HG02623 (cell line): Measurements from ENCODE around the gene JPT1.
"Not testable (repeated sequence)": the region's sequence is repeated elsewhere in the genome, so short reads cannot be mapped to it uniquely, and the experiment has no call there.

Experiments used
- ATAC-seq: cut with Tn5 transposase; IDR thresholded peaks from one replicate; pipeline ENCODE4 v1.9.1; 2021; ENCODE audit warnings: moderate library complexity; ENCODE audit not compliant: unreplicated experiment

JPT1 gene

DNA sequence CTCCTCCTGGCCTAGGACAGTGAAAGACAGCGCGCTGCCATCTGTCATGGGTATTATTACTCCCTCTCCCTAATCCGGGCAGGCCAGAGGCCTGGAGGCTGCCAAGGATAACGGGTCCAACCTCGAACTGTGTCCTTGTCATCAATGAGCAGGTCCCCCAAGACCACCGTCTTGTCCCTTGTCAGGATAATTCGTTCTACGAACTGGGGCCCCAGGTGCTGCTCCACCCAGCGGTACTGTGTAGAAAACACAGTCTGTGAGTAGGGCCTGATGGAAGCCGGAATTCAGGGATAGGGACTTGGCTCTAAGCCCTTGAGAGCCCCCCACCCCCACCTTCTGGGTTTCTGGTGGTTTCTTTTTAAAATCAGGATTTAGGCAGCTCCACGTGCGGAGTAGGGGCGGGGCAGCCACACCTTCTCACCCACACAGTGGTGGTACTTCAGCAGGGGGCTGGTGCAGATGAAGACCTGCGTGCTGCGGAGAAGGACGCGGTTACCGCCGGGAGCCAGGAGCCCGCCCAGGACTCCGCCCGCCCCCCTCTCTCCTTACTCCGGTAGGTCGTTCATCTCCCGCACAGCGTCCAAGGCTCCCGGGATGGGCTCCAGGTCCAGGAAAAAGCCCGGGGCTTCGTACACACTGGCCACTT is 23.6 kb downstream of the JPT1 start:
- no peak for ATAC-seq

DNA sequence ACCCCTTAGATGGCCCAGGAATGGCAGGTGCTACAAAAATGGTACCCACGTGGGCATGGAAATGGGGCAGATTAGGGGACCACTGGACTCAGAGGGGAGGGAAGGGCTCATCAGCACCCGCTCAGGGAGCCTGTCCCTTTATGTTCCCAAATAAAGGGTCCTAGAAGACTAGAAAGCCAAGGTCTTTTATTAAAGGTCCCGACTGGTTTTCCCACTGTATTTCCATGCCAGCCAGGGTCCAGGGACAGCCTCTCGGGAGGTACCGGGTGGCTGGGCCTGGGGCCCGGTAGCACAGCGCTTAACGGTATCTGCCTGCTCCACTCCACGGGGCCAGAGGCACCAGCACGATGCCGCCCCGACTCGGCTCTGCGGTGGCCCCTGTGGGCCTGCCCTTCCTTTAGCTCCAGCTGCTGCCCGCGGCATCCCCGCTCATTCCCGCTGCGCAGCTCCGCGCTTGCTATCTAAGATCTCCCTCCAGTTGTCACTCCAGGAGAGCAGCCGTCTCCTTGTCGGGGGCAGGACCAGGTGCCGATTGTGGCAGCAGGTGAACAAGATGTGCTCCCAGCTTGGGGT is 24.2 kb downstream of the JPT1 start:
- ATAC-seq: no peak

DNA sequence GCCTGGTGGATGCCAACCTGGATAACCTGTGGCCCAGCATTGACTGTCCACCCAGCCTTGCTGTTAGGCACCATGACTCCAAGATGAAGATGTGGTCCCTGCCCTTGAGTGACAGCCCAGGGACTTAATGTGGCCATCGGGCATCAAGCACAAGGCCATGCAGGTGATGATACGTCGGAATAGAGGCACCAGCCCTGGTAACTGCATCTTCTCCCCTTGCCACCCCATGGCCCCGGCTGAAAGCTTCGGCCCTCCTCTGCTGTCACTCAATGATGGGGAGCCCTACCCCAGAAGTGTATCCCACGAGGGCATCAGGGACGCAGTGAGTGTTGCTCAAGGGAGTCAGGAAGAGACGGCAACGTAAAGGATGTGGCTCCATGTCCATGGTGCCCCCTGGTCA is 24.7 kb downstream of the JPT1 start:
- no peak for ATAC-seq

DNA sequence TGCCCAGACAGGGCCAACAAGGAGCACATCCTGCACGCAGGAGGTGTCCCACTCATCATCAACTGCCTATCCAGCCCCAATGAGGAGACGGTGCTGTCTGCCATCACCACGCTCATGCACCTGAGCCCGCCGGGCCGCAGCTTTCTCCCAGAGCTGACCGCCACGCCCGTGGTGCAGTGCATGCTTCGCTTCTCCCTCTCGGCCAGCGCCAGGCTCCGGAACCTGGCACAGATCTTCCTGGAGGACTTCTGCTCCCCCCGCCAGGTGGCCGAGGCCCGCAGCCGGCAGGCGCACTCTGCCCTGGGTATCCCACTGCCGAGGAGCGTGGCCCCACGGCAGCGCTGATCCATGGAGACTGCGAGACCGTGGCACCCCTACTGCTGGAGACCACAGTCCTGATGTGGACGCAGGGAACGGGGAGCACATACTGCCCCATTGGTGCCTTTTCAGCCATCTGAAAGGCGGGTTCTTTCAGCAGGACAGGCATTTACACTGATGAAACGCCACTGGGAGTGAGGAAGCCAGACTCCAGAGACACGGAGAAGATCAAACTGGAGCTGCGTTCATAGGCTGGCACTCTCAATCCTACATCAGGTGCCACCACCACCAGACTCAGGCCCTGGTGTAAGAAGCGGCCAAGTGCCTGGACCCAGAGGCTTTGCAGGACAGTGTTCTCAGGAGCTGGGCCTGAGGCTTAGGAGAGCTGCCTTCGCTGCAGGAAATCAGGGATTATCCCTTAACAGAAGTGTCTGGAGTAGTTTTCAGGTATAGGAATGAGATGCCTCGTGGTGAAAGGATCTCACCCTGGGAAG is 25.4 kb downstream of the JPT1 start:
- ATAC-seq: no peak

DNA sequence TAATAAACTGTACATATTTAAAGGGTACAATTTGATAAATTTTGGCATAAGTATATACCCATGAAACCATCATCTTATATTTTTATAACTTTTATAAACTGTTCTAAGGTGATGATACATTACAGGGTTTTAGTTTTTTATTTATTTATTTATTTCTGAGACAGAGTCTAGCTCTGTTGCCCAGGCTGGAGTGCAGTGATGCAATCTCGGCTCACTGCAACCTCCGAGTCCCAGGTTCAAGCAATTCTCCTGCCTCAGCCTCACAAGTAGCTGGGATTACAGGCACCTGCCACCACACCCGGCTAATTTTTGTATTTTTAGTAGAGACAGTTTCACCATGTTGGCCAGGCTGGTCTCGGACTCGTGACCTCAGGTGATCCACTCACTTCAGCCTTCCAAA is 26.4 kb downstream of the JPT1 start:
- not testable (repeated sequence) for ATAC-seq

DNA sequence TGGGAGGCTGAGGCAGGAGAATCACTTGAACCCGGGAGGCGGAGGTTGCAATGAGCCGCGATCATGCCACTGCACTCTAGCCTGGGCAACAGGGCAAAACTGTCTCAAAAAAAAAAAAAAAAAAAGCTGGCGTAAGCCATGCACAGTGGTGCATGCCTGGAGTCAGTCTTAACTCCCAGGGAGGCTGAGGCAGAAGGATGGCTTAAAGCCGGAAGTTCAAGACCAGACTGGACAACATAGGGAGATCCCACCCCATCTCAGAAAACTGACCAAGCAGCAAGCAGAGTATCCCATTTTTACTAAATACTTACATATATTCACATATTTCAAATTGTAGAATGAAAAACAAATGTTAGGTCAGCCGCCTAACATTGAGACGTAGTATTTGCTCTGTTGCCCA is 27.4 kb downstream of the JPT1 start:
- no peak for ATAC-seq

DNA sequence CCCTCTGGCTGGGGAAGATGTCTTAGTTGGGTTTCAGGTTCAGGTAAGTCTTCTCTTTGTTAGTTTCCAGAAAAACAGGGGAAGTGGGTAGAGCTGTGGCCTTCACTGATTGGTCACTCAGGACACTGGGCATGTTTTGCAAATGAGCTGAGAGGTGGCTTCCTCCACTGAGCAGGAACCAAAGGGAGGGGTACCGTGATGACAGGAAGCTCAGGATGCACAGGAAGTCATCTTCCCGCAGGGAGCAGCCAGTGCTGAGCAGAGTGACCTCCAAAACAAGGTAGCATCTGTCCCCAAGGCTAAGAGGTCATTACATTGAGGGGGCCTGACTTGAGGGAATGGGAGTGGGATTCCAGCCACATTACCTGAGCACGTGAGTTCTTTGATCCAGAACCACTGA is 28.3 kb downstream of the JPT1 start:
- no peak for ATAC-seq

DNA sequence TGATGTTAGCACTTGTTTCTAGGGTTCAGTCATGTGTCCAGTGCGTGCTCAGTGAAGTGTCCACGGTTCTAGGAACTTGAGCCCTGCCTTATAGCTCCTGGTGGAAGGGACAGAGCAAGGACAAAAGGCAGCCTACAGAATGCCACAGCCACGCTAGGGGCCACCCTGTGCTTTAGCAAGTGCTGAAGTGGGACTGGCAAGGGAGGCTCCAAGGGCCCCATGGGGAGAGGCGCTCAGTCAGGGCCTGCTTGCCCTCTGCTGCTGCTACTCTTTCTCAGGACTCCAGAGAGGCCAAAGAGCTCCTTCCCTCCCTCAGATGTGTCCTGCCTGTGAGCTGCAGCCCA is 29.5 kb downstream of the JPT1 start:
- ATAC-seq: no peak

DNA sequence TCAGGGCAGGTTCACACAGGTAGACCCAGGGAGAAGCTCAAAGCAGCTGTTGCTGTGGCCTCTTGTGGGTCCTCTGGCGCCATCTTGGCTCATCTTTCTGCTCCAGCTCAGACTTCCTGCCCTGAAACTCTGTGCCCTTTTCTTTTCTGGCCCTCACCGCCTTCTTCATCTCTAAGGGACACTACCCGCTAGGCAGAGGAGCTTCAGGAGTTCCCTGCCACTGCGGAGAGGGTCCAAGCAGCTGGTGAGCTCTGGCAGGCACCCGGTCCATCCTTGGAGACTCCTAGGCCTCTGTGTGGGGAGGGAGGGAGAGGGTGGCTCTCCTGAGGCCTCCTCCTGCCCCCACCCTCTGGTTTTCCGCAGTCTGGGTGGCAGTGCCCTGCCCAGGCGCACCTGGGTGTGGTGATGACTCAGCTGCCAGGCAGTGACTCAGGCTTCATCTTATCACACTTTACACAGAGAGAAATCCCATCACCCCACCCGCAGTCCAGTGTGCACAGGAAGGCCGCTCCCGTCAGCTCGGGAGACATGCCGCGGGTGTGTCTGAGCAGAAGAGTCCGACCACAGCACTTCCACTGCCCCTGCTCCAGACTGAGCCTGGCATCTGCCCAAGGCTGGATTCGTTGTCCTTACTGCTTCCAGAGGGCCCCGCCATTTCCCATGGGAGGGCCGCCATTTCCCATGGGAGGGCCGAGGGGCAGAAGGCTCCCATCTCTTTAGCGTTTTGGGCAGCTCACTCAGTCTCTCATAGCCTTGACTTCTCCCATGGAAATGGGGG is 30.1 kb downstream of the JPT1 start:
- no peak for ATAC-seq

DNA sequence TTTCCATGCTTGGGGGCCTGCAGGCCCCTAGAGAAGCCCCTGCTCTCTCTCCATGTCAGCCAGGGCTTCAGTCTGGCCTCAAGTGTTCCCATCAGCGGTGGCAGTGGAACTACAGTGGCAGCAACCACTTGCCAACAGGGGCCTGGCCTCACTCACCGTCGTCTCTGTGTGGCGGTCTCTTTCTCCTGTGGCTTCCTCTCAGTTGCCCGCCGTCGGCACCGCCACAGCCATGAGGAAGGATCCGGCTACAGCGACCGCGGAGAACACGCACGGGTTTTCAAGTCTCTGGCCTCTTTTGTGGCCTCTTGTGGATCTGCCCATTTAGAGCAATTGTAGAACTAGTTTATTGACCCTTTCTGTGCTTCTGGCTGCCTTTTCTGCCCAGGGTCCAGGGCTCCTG is 36.0 kb downstream of the JPT1 start:
- ATAC-seq: no peak

DNA sequence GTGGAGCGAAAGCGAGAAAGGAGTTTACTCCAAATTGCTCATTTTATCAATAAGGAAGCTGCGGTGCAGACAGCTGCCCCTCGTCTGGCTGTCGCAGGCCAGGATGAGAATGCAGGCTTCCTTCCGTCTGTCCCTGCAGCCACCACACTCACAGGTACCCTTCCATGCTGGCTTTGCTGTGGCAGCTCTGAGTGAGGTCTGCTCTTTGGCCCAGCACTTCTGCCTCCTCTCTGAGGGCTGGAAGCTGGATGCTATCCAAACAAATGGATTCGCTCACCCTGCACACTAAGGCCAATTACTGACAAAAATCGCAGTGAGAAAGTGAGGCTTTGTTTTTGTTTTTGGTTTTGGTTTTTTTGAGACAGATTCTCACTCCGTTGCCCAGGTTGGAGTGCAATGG is 37.6 kb downstream of the JPT1 start:
- no peak for ATAC-seq

DNA sequence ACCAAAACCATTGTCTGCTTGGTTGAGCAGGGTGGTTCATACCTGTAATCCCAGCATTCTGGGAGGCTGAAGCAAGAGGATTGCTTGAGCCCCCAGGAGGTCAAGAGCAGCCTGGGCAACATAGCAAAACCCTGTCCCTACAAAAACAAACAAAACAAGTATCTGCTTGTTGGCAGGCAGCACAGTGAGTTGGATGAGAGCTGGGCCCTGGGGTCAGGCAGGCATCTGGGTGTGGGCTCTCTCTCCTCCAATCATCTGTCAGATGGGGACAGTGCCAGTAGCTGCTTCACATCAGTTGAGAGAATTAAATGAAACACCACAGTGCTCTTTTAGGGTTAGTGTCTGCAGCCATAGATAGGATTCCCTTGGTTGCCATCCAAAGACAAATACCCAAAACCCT is 38.8 kb downstream of the JPT1 start:
- no peak for ATAC-seq

DNA sequence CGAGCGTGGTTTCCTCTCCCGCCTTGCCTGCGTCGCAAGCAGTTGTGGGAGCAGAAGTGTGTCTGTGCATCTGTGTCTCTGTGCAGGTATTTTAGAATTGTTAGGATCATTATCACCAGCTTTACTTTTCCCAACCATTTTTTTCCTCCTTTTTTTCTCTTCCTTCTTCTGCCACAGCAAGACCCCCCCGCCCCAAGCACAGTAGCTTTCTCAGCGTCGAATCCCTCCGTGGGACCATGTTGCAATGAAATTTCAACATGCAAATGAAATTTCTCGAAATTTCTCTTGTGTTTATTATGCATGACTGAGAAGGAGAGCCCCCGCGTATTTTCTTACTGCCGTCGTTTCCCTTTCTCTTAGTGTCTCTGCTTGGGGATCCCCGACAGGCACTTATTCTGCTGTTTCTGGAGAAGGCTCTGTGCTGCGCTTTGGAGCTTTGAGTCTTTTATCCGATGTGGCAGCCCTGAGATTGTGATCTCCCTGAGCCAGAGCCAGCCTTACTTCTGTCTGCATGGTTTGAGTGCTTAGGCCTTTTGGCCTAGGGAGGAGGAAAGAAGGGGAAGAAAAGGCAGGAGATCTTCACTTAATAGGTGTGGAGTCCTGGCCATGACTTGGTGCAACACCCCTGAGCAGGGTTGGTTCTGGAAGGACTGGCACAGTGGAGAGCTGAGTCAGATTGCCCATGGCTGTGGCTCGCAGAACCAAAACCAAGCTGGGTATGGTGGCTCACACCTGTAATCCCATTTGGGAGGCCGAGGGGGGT is 39.6 kb downstream of the JPT1 start:
- no peak for ATAC-seq

DNA sequence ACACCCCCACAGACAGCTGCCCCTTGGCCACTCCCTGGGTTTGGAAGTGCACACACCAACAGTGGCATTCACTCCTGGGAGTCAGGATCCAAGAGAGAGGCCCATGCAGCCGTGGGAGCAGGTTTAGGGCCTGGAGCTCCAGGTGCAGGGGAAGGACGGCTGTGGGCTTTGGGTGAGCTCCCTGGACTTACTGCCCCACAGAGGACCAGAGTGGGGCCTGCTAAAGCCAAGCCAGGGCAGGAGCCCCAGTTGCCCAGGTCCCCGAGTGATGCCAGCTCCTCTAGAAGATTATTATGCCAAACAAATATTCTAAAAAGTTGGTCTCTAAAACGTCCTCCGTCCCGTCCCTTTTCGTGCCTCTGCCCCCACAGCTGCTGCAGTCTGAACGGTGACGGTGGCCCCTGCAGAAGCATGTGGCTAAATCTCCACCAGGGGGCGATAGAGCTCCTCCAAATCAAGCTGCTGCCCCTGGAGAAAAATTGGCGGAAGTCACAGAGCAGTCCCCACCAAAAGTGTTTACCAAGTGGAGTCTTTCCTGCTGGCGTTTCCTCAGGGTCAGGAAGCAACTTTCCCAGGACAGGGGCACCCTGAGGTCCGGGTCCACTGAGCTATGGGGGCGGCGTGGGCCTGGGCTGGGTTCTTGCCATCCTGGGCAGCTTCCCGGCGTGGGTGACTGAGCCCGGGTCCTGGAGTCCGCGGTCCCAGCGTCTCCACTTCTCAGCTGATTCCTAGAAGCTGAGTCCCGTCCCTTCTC is 40.3 kb downstream of the JPT1 start:
- no peak for ATAC-seq

DNA sequence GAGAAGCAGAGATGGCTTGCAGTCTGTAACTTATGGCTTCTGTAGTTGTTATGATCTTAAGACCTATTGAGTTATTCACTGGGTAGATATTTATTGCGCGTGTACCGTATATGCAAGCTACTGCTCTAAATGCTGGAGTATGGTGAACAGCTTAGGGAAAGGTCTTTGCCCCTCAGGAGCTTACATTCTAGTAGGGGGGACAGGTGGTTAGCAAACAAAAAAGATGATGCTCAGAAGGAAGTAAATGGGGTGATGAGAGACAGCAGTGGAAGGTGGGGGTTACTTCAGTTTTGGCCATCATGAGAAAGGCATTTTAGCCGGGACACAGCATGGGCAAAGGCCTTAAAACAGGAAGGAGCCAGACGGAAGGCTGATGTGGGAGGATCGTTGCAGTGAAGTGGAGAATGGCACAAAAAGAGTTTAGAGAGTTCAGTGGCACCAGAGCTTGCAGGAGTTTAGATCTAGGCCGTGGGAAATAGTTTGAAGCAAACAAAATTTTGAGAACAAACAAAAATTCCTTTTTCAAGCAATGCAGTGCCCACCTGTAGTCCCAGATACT is 42.5 kb downstream of the JPT1 start:
- ATAC-seq: no peak

DNA sequence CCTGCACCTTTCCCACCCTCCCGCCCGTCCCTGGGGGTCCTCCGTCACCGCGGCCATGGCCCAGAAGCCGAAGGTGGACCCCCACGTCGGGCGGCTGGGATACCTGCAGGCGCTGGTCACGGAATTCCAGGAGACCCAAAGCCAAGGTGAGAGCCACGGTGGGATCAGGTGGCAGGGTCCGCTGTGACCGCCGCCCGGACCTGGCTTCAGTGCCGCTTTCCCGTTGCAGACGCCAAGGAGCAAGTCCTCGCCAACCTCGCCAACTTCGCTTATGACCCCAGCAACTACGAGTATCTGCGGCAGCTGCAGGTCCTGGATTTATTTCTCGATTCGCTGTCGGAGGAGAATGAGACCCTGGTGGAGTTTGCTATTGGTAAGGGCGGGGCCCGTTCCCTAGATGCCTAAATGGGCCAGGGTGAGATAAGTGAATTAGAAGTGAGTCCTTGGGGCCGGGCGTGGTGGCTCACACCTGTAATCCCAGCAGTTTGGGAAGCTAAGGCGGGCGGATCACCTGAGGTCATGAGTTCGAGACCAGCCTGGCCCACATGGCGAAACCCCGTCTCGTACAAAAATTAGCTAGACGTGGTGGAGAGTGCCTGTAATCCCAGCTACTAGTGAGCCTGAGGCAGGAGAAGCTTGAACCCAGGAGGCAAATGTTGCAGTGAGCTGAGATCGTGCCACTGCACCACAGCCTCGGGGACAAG is 43.9 kb downstream of the JPT1 start:
- no peak for ATAC-seq

DNA sequence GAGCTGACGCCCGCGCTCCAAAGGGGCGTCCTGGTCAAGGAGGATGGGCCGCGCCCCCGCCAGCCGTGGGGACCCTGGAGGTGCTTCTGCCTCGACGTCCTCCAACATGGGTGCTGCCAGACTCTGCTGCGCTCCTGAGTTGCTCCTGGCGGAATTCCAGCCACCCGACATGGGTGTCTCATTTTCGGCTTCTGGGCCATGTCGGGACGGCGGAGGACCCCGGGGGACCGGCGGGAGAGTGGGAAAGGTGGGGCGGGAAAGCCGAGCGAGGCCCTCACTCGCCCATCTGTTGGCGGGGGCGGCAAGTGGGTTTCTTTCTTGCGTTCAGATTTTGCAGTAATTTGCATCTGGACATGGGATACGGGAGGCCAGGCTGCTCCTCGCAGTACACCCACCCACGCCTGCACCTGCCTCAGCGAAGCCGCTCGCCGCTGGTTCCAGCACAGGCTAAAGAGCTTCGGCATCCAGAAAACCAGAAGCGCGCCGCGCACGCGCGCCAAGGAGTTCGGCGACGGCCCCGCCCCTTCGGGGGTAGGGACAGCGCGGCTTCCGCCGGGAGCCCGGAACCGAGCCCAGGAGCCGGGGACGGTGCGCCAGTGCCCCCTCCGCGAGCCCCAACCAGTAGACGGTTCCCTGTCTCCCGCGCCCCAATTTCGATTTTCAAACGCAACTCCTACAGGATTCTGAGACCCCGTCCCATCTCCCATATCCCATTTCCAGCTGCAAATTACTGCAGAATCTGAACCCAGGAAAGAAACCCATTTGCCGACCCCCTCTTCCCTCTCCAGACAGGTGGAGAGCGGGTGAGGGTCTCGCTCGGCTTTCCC is 44.7 kb downstream of the JPT1 start, which contains the start of gene ARMC7:
Gene ARMC7 (plus strand): TSS at position 563 of the 827 bp plus-strand sequence. CDS start 320 bp downstream, outside the sequence.
- ATAC-seq: peak; percentile 65

DNA sequence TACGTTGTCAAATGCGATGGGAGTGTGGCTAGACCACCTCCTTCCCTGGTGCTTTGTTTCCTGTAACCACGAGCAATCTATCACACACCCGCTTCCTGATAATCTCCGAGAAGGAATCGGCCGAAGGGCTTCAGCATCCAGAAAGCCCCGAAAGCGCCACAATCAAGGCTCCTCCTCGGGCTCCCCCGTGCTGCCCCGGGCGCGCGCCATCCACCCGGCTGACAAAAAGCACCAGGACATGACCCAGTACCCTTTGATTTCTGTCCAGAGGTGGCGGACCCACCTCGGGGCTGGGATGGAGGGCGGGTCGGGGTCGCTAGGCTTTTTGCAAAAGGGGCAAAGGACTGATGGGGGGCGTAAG is 45.3 kb downstream of the JPT1 start:
- ATAC-seq: no peak
